Chondrocyte (in vitro differentiated cells): ENCODE results near the gene TRIM14. TPM values are rescaled to one million over a fixed set of nuclear protein-coding genes. Genes with fewer than 3 reads are reported as not detected.

Experiments
- DNase-seq: peaks from one replicate; pipeline ENCODE4 v3.0.0; 2021; ENCODE audit warnings: mixed read lengths, low spot score
- H3K27ac Mint-ChIP-seq: one replicate; pipeline ENCODE4 v1.8.0; 2021; ENCODE audit warnings: mild to moderate bottlenecking, moderate library complexity, mixed read lengths; ENCODE audit not compliant: unreplicated experiment
- H3K27me3 Mint-ChIP-seq: 2 replicates; pipeline ENCODE4 v1.8.0; 2021; ENCODE audit warnings: low read depth, mixed read lengths
- H3K36me3 Mint-ChIP-seq: 2 replicates; pipeline ENCODE4 v1.8.0; 2021; ENCODE audit warnings: low read depth, mixed read lengths
- H3K4me1 Mint-ChIP-seq: 2 replicates; pipeline ENCODE4 v1.8.0; 2021; ENCODE audit warnings: low read depth, mild to moderate bottlenecking, mixed read lengths
- H3K4me3 Mint-ChIP-seq: one replicate; pipeline ENCODE4 v1.8.0; 2021; ENCODE audit warnings: mild to moderate bottlenecking, moderate library complexity, mixed read lengths; ENCODE audit not compliant: unreplicated experiment
- H3K9me3 Mint-ChIP-seq: 2 replicates; pipeline ENCODE4 v1.8.0; 2021; ENCODE audit warnings: low read depth, mixed read lengths
- CTCF ChIP-seq: fragments of 200-600 bp; sonication (generic); IDR thresholded peaks from 2 replicates; pipeline ENCODE4 v1.5.0; 2021; ENCODE audit warnings: antibody characterized with exemption, mild to moderate bottlenecking, moderate library complexity
- total RNA-seq: library from RNA; stranded (reverse); gene quantifications from 3 replicates; pipeline ENCODE4 v1.2.1, GENCODE V29; 2021

TRIM14 gene
- total RNA-seq, 1 donor from 2014 or later = 1.1 TPM

- Mint-ChIP-seq H3K27me3 (no peaks in the 10 kb centered on the region), H3K36me3 (no peaks in the 10 kb centered on the region), H3K9me3 (no peaks in the 10 kb centered on the region), H3K4me3 (no peak overlapping the region), H3K27ac (no peak overlapping the region), H3K4me1 (no peaks in the 10 kb centered on the region)
- DNase-seq = peak; percentile 79
- no peak for TF ChIP-seq CTCF
Measured at GRCh38 chr9:98142925-98143481, 24.0 kb upstream of the TRIM14 start.

GRCh38 chr9:98142182-98142907, 23.3 kb upstream of the TRIM14 start:
- peak; percentile 61 for DNase-seq
- Mint-ChIP-seq H3K4me1 (no peaks in the 10 kb centered on the region), H3K27ac (no peak overlapping the region), H3K36me3 (no peaks in the 10 kb centered on the region), H3K9me3 (no peaks in the 10 kb centered on the region), H3K4me3 (no peak overlapping the region), H3K27me3 (no peaks in the 10 kb centered on the region)
- TF ChIP-seq CTCF = no peak

DNA sequence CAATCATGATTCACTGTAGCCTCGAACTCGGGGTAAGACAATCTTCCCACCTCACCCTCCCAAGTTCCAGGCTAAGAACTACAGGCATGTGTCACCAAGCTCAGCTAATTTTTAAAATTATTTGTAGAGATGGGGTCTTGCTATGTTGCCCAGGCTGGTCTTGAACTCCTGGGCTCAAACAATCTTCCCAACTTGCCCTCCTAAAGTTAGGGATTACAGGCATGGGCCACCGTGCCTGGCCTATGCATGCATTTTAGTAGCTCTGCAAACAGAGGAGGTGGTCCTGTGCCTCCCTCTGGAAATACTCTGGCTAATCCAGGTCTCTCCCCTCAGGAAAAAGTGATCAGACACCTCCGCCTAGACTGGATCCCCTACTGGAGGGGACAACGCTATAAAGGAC, 21.5 kb upstream of the TRIM14 start:
- DNase-seq = peak; percentile 15
- Mint-ChIP-seq H3K4me3 (no peak overlapping the region), H3K9me3 (no peaks in the 10 kb centered on the region), H3K4me1 (no peaks in the 10 kb centered on the region), H3K36me3 (peaks cover 5% of the 10 kb centered on the region), H3K27me3 (no peaks in the 10 kb centered on the region), H3K27ac (no peak overlapping the region)
- no peak for TF ChIP-seq CTCF

GRCh38 chr9:98136489-98136888, 17.5 kb upstream of the TRIM14 start:
- no peak overlapping the region for H3K27ac Mint-ChIP-seq
- H3K9me3 Mint-ChIP-seq = no peaks in the 10 kb centered on the region
- H3K4me1 Mint-ChIP-seq = no peaks in the 10 kb centered on the region
- no peak for DNase-seq
- no peaks in the 10 kb centered on the region for H3K27me3 Mint-ChIP-seq
- H3K4me3 Mint-ChIP-seq = no peak overlapping the region
- no peak for TF ChIP-seq CTCF
- H3K36me3 Mint-ChIP-seq = peaks cover 10% of the 10 kb centered on the region

GRCh38 chr9:98135938-98136337, 16.9 kb upstream of the TRIM14 start:
- Mint-ChIP-seq H3K4me1 (no peaks in the 10 kb centered on the region), H3K27ac (no peak overlapping the region)
- peak; percentile 33 for DNase-seq

More at GRCh38 chr9:98135938-98136337, 16.9 kb upstream of the TRIM14 start:
- H3K36me3 Mint-ChIP-seq = peaks cover 10% of the 10 kb centered on the region
- H3K4me3 Mint-ChIP-seq = no peak overlapping the region
- H3K9me3 Mint-ChIP-seq = no peaks in the 10 kb centered on the region
- H3K27me3 Mint-ChIP-seq = no peaks in the 10 kb centered on the region
- TF ChIP-seq CTCF = no peak
